Measurements from ENCODE around the gene CCDC74B. TPM values are rescaled to one million over a fixed set of nuclear protein-coding genes. Genes with fewer than 3 reads are reported as not detected.
"Not testable (repeated sequence)": the region's sequence is repeated elsewhere in the genome, so short reads cannot be mapped to it uniquely, and the experiment has no call there.

The CCDC74B gene
- total RNA-seq, 1 donor from 2014 or later: 0.78 TPM

DNA sequence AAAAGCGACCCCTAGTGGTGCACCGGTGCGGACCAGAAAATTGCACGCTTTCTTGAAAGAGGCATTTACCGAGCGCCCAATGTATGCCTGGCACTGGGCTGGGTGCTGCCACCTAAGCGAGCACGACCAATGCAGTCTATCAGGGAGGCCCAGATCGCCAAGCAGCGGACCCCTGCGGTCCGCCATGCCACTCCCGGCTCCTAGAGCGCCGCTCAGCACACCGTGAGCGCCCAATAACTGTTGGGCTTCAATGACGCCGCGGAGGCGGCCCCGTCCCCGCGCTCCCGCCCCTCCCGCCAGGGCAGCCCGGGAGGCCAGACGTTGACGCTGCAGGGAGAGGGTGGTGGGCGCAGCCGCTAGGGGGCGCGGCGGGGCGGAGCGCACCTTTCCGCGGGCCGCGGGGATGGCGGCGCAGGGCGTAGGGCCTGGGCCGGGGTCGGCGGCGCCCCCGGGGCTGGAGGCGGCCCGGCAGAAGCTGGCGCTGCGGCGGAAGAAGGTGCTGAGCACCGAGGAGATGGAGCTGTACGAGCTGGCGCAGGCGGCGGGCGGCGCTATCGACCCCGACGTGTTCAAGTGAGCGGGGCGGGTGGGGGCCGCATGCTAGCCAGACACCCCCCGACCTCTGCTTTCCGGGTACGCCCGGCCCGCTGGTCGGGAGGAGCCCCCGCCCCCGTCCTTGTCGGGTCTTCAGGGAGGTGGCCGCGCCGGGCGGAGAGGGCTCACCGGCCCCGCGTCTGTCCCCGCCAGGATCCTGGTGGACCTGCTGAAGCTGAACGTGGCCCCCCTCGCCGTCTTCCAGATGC lies 37.2 kb upstream of the CCDC74B start, which contains the start of gene MZT2B:
Gene MZT2B (plus strand): TSS at position 383 of the 803 bp plus-strand sequence. CDS start 21 bp downstream, at position 404.
- H3K36me3 ChIP-seq; H3K9me3 ChIP-seq; H3K27me3 ChIP-seq; intact Hi-C loops (cut with DNase I): not testable (repeated sequence)
- peak; percentile 94 for ATAC-seq
- peak; percentile 95 for DNase-seq
- TF ChIP-seq, protein P1, sequence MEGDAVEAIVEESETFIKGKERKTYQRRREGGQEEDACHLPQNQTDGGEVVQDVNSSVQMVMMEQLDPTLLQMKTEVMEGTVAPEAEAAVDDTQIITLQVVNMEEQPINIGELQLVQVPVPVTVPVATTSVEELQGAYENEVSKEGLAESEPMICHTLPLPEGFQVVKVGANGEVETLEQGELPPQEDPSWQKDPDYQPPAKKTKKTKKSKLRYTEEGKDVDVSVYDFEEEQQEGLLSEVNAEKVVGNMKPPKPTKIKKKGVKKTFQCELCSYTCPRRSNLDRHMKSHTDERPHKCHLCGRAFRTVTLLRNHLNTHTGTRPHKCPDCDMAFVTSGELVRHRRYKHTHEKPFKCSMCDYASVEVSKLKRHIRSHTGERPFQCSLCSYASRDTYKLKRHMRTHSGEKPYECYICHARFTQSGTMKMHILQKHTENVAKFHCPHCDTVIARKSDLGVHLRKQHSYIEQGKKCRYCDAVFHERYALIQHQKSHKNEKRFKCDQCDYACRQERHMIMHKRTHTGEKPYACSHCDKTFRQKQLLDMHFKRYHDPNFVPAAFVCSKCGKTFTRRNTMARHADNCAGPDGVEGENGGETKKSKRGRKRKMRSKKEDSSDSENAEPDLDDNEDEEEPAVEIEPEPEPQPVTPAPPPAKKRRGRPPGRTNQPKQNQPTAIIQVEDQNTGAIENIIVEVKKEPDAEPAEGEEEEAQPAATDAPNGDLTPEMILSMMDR (IDR thresholded peaks at IDR 0.05): peak; percentile 61
- H3K27ac ChIP-seq: peak within 1 kb of the TSS; percentile 92
- peak within 1 kb of the TSS; percentile 99 for H3K4me3 ChIP-seq
- H3K4me1 ChIP-seq: peaks cover 13% of the 10 kb centered on the region

- intact Hi-C loops (cut with DNase I): no loop called here
Observed at GRCh38 chr2:130181325-130181879, 36.5 kb upstream of the CCDC74B start, which contains the start of gene SMPD4. SMPD4 (minus strand) TSS chr2:130181602; CDS start chr2:130176592, 5,010 bp downstream.

GRCh38 chr2:130180404-130181324 lies 35.8 kb upstream of the CCDC74B start:
- peaks cover 13% of the 10 kb centered on the region for H3K4me1 ChIP-seq
- H3K27me3 ChIP-seq; H3K36me3 ChIP-seq; intact Hi-C loops (cut with DNase I); ATAC-seq; DNase-seq; H3K9me3 ChIP-seq: not testable (repeated sequence)
- peak overlapping the region; percentile 92 for H3K27ac ChIP-seq
- peak overlapping the region; percentile 99 for H3K4me3 ChIP-seq

More at GRCh38 chr2:130181325-130181879, 36.5 kb upstream of the CCDC74B start, which contains the start of gene SMPD4:
- Histone ChIP-seq H3K36me3 (peaks cover 3% of the 10 kb centered on the region), H3K27ac (peak within 1 kb of the TSS; percentile 92), H3K4me1 (peaks cover 13% of the 10 kb centered on the region), H3K27me3 (no peaks in the 10 kb centered on the region), H3K4me3 (peak within 1 kb of the TSS; percentile 99), H3K9me3 (no peaks in the 10 kb centered on the region)
- TF ChIP-seq, protein P1 (IDR thresholded peaks at IDR 0.05): no peak
- DNase-seq (peak; percentile 99), ATAC-seq (peak; percentile 93)

GRCh38 chr2:130174866-130175265 lies 30.0 kb upstream of the CCDC74B start:
- H3K9me3 ChIP-seq; H3K4me3 ChIP-seq; DNase-seq; intact Hi-C loops (cut with DNase I); H3K27me3 ChIP-seq; ATAC-seq; H3K27ac ChIP-seq; H3K4me1 ChIP-seq: not testable (repeated sequence)
- H3K36me3 ChIP-seq: peaks cover 55% of the 10 kb centered on the region

- H3K9me3 ChIP-seq: no peaks in the 10 kb centered on the region
- TF ChIP-seq, protein P1 (IDR thresholded peaks at IDR 0.05): no peak
- no peak for DNase-seq
- H3K27ac ChIP-seq: no peak overlapping the region
- no peaks in the 10 kb centered on the region for H3K4me1 ChIP-seq
- no peak for ATAC-seq
- peaks cover 82% of the 10 kb centered on the region for H3K36me3 ChIP-seq
- intact Hi-C loops (cut with DNase I): no loop called here
- H3K27me3 ChIP-seq: no peaks in the 10 kb centered on the region
- H3K4me3 ChIP-seq: no peak overlapping the region
Observed at GRCh38 chr2:130169896-130170295, 25.0 kb upstream of the CCDC74B start.

- H3K36me3 ChIP-seq: peaks cover 82% of the 10 kb centered on the region
- DNase-seq; intact Hi-C loops (cut with DNase I); H3K27me3 ChIP-seq; H3K9me3 ChIP-seq; H3K4me1 ChIP-seq; ATAC-seq; H3K4me3 ChIP-seq; H3K27ac ChIP-seq: not testable (repeated sequence)
Observed at GRCh38 chr2:130169163-130169562, 24.3 kb upstream of the CCDC74B start.

DNA sequence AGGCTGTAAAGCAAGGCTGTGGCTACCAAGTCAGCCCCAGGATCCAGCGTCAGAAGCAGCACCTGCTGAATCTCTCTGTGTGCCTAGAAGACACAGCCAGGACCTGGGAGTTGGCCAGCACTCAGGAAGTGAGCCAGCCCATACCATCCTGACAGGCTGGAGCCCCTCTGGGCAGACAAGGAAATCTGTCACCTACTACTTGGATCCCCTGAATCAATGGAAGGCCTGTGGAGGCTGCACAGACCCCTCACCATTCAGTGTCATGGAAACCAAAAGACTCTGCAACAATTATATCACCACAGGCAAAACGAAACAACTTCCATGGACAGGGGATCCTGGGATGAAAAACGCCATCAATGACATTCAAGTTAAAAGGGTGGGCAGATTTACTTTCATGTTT lies 21.7 kb upstream of the CCDC74B start:
- H3K27ac ChIP-seq; H3K4me1 ChIP-seq; H3K27me3 ChIP-seq; intact Hi-C loops (cut with DNase I); H3K9me3 ChIP-seq; ATAC-seq; H3K4me3 ChIP-seq; DNase-seq: not testable (repeated sequence)
- peaks cover 76% of the 10 kb centered on the region for H3K36me3 ChIP-seq
